GM23338 (cell line): ENCODE measurements around the gene RER1.

Experiments used
- CTCF ChIP-seq, 2 experiments: fragments of 200-600 bp in 1 of 2; sonication (generic) in 1 of 2; conservative IDR thresholded peaks; 2 replicates each; pipeline versions ENCODE4 v1.5.1 to v1.6.1; 2016 to 2017; ENCODE audit warnings: antibody characterized with exemption in 2 of 2, low read depth in 2 of 2, mild to moderate bottlenecking in 2 of 2, moderate library complexity in 1 of 2
- EZH2phosphoT487 ChIP-seq: fragments of 200-600 bp; sonication (generic); IDR thresholded peaks from one replicate; pipeline ENCODE4 v1.8.1; 2018; ENCODE audit warnings: antibody characterized with exemption; ENCODE audit not compliant: unreplicated experiment
- NANOG ChIP-seq: IDR thresholded peaks from 2 replicates; pipeline ENCODE4 v1.6.1; 2016; ENCODE audit warnings: antibody characterized with exemption, borderline replicate concordance
- POLR2AphosphoS5 ChIP-seq: IDR thresholded peaks from 2 replicates; pipeline ENCODE4 v1.6.1; 2016; ENCODE audit warnings: antibody characterized with exemption, low read depth

- no peak for TF ChIP-seq NANOG
- TF ChIP-seq POLR2AphosphoS5, result no peak
- TF ChIP-seq CTCF (conservative IDR thresholded peaks at IDR 0.05; ENCODE audit: low read depth in 2 of 2), result no peak
- TF ChIP-seq EZH2phosphoT487, result no peak
These were observed 49.1 kb upstream of the RER1 start for GRCh38 chr1:2342384-2343022.
